Neutrophil (primary cell): ENCODE data around the gene IFITM2.
"Not testable (repeated sequence)": the region's sequence is repeated elsewhere in the genome, so short reads cannot be mapped to it uniquely, and the experiment has no call there.

Source experiments
- H3K27ac ChIP-seq: fragments of 200-600 bp; sonication (generic); 2 replicates; pipeline ENCODE4 v1.5.1; 2016; ENCODE audit warnings: mild to moderate bottlenecking, moderate library complexity
- H3K27me3 ChIP-seq: fragments of 200-600 bp; sonication (generic); 2 replicates; pipeline ENCODE4 v1.6.0; 2016; ENCODE audit warnings: mild to moderate bottlenecking
- H3K36me3 ChIP-seq: fragments of 200-600 bp; sonication (generic); 2 replicates; pipeline ENCODE4 v1.5.1; 2017
- H3K4me1 ChIP-seq, 2 experiments: fragments of 200-600 bp in 1 of 2; sonication (generic) in 1 of 2; 1 replicate in 1 of 2; 2 replicates in 1 of 2; pipeline versions ENCODE4 v1.5.1 to v1.6.1; 2013 to 2016; ENCODE audit warnings: low read depth in 1 of 2, low read length in 1 of 2, mild to moderate bottlenecking in 1 of 2, moderate library complexity in 1 of 2; ENCODE audit not compliant: control insufficient read depth in 1 of 2, insufficient read depth in 1 of 2
- H3K4me3 ChIP-seq, 2 experiments: fragments of 200-600 bp in 1 of 2; sonication (generic) in 1 of 2; 1 replicate in 1 of 2; 2 replicates in 1 of 2; pipeline ENCODE4 v1.5.1; 2013 to 2016; ENCODE audit warnings: low read depth in 1 of 2, low read length in 1 of 2, mild to moderate bottlenecking in 1 of 2, moderate library complexity in 1 of 2
- H3K9me3 ChIP-seq: fragments of 200-600 bp; sonication (generic); 2 replicates; pipeline ENCODE4 v1.5.1; 2016
- TF ChIP-seq, protein P1 (sequence below): fragments of 200-600 bp; sonication (generic); IDR thresholded peaks from 2 replicates; pipeline ENCODE4 v1.5.1; 2016; ENCODE audit warnings: antibody characterized with exemption

Gene IFITM2

GRCh38 chr11:315516-315994 lies 7.9 kb downstream of the IFITM2 start:
- Histone ChIP-seq H3K27ac (peak overlapping the region; percentile 95), H3K4me3 (peak overlapping the region; percentile 80 to 98), H3K36me3 (peaks cover 22% of the 10 kb centered on the region), H3K9me3 (no peaks in the 10 kb centered on the region), H3K4me1 (peaks cover 62 to 66% of the 10 kb centered on the region in 2 experiments), H3K27me3 (peaks cover 31% of the 10 kb centered on the region)
- TF ChIP-seq, protein P1, sequence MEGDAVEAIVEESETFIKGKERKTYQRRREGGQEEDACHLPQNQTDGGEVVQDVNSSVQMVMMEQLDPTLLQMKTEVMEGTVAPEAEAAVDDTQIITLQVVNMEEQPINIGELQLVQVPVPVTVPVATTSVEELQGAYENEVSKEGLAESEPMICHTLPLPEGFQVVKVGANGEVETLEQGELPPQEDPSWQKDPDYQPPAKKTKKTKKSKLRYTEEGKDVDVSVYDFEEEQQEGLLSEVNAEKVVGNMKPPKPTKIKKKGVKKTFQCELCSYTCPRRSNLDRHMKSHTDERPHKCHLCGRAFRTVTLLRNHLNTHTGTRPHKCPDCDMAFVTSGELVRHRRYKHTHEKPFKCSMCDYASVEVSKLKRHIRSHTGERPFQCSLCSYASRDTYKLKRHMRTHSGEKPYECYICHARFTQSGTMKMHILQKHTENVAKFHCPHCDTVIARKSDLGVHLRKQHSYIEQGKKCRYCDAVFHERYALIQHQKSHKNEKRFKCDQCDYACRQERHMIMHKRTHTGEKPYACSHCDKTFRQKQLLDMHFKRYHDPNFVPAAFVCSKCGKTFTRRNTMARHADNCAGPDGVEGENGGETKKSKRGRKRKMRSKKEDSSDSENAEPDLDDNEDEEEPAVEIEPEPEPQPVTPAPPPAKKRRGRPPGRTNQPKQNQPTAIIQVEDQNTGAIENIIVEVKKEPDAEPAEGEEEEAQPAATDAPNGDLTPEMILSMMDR, result no peak

DNA sequence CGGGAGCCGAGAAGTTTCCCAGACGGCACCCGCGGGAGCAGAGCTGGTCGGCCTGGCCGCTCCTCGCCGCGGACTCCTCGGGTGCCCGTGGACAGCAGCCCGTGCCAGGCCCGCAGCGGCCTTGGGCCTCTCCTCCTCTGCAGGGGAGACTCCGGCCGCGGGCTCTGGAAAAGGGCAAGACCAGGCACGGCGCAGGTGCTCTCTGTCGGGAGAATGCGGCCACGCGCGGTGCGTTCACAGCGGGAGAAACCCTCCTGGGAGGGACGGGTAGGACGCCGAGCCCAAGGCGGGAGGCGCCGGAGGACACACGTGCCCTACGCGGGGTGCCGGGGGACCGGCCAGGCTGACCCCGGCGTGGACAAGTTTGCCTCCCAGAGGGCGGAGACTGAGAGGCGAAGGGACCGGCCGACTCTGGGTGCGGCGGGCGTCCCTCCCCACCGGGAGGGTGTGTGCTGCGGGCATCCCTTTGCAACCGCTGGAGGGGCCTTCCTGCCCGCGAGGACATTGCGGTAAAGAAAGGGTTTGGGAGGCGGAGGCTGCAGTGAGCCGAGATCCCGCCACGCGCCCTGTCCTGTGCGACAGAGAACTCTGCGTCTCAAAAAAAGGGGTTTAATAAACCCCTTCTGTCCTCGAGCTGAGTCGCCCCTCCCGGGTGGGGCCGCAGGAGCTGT lies 8.6 kb downstream of the IFITM2 start:
- H3K4me1 ChIP-seq, result peaks cover 63 to 72% of the 10 kb centered on the region in 2 experiments
- TF ChIP-seq, protein P1, result no peak
- no peaks in the 10 kb centered on the region for H3K9me3 ChIP-seq
- H3K27me3 ChIP-seq, result peaks cover 33% of the 10 kb centered on the region
- peaks cover 22% of the 10 kb centered on the region for H3K36me3 ChIP-seq
- peak overlapping the region; percentile 95 for H3K27ac ChIP-seq
- H3K4me3 ChIP-seq, result peak overlapping the region; percentile 80 to 98

- TF ChIP-seq, protein P1, result no peak
- peaks cover 22% of the 10 kb centered on the region for H3K36me3 ChIP-seq
- H3K9me3 ChIP-seq, result no peaks in the 10 kb centered on the region
- H3K27me3 ChIP-seq, result peaks cover 33% of the 10 kb centered on the region
- H3K4me1 ChIP-seq, result peaks cover 60 to 68% of the 10 kb centered on the region in 2 experiments
- peak overlapping the region; percentile 95 for H3K27ac ChIP-seq
- peak overlapping the region; percentile 80 to 98 for H3K4me3 ChIP-seq
These were observed 9.3 kb downstream of the IFITM2 start for GRCh38 chr11:316891-317301.

GRCh38 chr11:317668-318404 lies 10.2 kb downstream of the IFITM2 start:
- Histone ChIP-seq H3K4me3 (peak overlapping the region; percentile 80 to 98), H3K27ac (peak overlapping the region; percentile 95), H3K27me3 (peaks cover 33% of the 10 kb centered on the region), H3K36me3 (peaks cover 22% of the 10 kb centered on the region), H3K4me1 (peaks cover 51 to 58% of the 10 kb centered on the region in 2 experiments)
- not testable (repeated sequence) for H3K9me3 ChIP-seq

DNA sequence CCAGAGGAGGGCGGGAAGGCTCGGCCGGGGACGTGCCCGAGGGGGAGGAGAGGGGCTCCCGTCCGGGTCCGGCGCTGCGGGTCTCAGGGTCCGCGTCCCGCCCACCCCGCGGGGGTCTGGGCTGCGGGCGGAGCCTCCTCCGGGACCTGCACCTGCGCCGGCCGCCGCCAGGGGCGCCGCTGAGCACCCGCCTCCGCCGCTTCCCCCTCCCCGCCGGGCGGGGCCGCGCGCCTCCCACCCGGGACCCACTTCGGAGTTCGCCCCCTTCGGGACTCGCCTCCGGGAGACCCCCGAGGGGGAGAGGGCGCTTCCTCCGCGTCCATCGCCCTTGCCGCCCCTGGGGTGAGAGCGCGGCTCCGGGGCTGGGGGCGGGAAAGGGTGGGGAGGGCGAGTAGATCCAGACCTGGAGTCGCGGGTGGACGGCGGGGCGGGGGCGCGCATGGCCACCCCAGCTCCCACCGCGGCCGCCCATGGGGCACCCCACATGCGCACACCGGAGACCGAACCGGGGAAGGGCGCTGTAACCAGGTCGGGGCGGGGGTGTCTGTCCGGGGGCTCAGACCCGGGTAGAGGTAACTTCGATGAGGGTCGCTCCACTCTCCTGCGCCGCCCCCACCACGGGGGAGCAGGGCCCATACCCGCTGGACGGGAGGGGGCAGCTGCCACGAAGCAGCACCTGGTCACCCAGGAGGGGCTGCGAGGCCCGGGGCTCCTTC lies 10.9 kb downstream of the IFITM2 start:
- Histone ChIP-seq H3K36me3 (peaks cover 22% of the 10 kb centered on the region), H3K4me3 (peak overlapping the region; percentile 80 to 98), H3K27ac (peak overlapping the region; percentile 78), H3K4me1 (peaks cover 43 to 51% of the 10 kb centered on the region in 2 experiments), H3K27me3 (peaks cover 33% of the 10 kb centered on the region)
- not testable (repeated sequence) for H3K9me3 ChIP-seq

- Histone ChIP-seq H3K4me3 (peak overlapping the region; percentile 63 to 68), H3K27ac (peak overlapping the region; percentile 78), H3K27me3 (peaks cover 33% of the 10 kb centered on the region), H3K36me3 (peaks cover 22% of the 10 kb centered on the region), H3K4me1 (peaks cover 41 to 46% of the 10 kb centered on the region in 2 experiments)
- H3K9me3 ChIP-seq, result not testable (repeated sequence)
These were observed 11.7 kb downstream of the IFITM2 start for GRCh38 chr11:319121-319887.

DNA sequence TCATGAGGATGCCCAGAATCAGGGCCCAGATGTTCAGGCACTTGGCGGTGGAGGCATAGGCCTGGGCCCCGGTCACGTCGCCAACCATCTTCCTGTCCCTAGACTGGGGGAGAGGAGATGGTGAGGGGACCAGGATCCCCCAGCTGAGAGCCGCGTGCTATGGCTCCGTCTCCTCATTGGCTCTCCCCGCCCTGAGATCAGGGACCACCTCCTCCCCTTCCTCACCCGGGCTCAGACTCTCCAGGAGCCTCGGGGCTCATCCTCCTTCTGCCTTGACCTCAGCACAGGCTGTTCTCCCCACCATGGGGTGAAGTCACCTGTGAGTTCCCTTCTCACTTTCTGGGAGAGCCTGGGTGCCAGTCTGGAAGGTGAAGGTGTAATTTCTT lies 12.3 kb downstream of the IFITM2 start:
- Histone ChIP-seq H3K27me3 (peaks cover 33% of the 10 kb centered on the region), H3K27ac (peak overlapping the region; percentile 78), H3K4me3 (peak overlapping the region; percentile 63 to 68), H3K4me1 (peaks cover 40 to 51% of the 10 kb centered on the region in 2 experiments), H3K36me3 (peaks cover 22% of the 10 kb centered on the region)
- not testable (repeated sequence) for H3K9me3 ChIP-seq
